PC-9 (cell line): ENCODE data around the gene IRS1. TPM values are rescaled to one million over a fixed set of nuclear protein-coding genes. Genes with fewer than 3 reads are reported as not detected.

ENCODE experiments used
- BruUV-seq: library from RNA; stranded (reverse); fragments of 400-500 nt; replicated peaks from 2 replicates; lab custom pipeline; 2021; lab: Mats Ljungman, UMichigan
- CTCF ChIA-PET: fragments of 300-600 bp; sonication (Branson Sonifier 250); formaldehyde crosslinking; loops from one replicate; lab custom pipeline; 2022; ENCODE audit warnings: antibody characterized with exemption; lab: Charles Lee
- POLR2A ChIA-PET: fragments of 300-600 bp; sonication (Branson Sonifier 250); formaldehyde crosslinking; loops from one replicate; lab custom pipeline; 2022; ENCODE audit warnings: antibody characterized with exemption; ENCODE audit not compliant: unreplicated experiment; lab: Charles Lee
- DNase-seq, 2 experiments: peaks; one replicate each; pipeline versions ENCODE4 v3.0.0 to v3.0.0-alpha.2; 2015 to 2022; ENCODE audit warnings: mixed read lengths in 1 of 2
- H2AFZ ChIP-seq: fragments of 200-600 bp; sonication (generic); 2 replicates; pipeline ENCODE4 v1.8.1; 2017; ENCODE audit warnings: antibody characterized with exemption
- H3F3A ChIP-seq: fragments of 200-600 bp; sonication (generic); 2 replicates; pipeline ENCODE4 v1.8.1; 2017; ENCODE audit warnings: antibody characterized with exemption, mild to moderate bottlenecking, low read depth; ENCODE audit not compliant: insufficient read depth
- H3K27ac ChIP-seq: fragments of 200-600 bp; sonication (generic); 2 replicates; pipeline ENCODE4 v1.6.1; 2016; ENCODE audit warnings: mixed run types
- H3K27me3 ChIP-seq: fragments of 200-600 bp; sonication (generic); 2 replicates; pipeline ENCODE4 v1.6.1; 2016; ENCODE audit warnings: low read depth, mixed run types; ENCODE audit not compliant: insufficient read depth
- H3K36me3 ChIP-seq: fragments of 200-600 bp; sonication (generic); 2 replicates; pipeline ENCODE4 v1.6.1; 2016; ENCODE audit warnings: low read depth, mixed run types
- H3K4me1 ChIP-seq: fragments of 200-600 bp; sonication (generic); replicated peaks from 2 replicates; pipeline ENCODE4 v1.6.1; 2016; ENCODE audit warnings: mixed run types; ENCODE audit not compliant: insufficient read depth
- H3K4me2 ChIP-seq: fragments of 200-600 bp; sonication (generic); 2 replicates; pipeline ENCODE4 v1.6.1; 2017; ENCODE audit warnings: mixed run types
- H3K4me3 ChIP-seq: fragments of 200-600 bp; sonication (generic); 2 replicates; pipeline ENCODE4 v1.6.1; 2016; ENCODE audit warnings: mixed run types
- H3K79me2 ChIP-seq: fragments of 200-600 bp; sonication (generic); 2 replicates; pipeline ENCODE4 v1.6.1; 2017; ENCODE audit warnings: low read depth, mixed run types
- H3K9me2 ChIP-seq: fragments of 200-600 bp; sonication (generic); 2 replicates; pipeline ENCODE4 v1.8.1; 2017; ENCODE audit warnings: mild to moderate bottlenecking; ENCODE audit not compliant: insufficient read depth
- H3K9me3 ChIP-seq: fragments of 200-600 bp; sonication (generic); 2 replicates; pipeline ENCODE4 v1.8.1; 2016; ENCODE audit warnings: low read depth; ENCODE audit not compliant: insufficient read depth
- H4K20me1 ChIP-seq: fragments of 200-600 bp; sonication (generic); 2 replicates; pipeline ENCODE4 v1.8.1; 2017; ENCODE audit not compliant: insufficient read depth
- EZH2 ChIP-seq: fragments of 200-600 bp; sonication (generic); IDR thresholded peaks from 2 replicates; pipeline ENCODE4 v1.8.0; 2017; ENCODE audit warnings: antibody characterized with exemption, low read depth
- intact Hi-C: fragments of 100-400 bp; cut with micrococcal nuclease; formaldehyde crosslinking; loops from one replicate; pipeline ENCODE4 v1.10.0; 2022; ENCODE audit not compliant: unreplicated experiment
- total RNA-seq: library from RNA; stranded (reverse); gene quantifications from 2 replicates; pipeline ENCODE4 v1.2.3, GENCODE V29; 2021
- TF ChIP-seq, protein P1 (sequence below): fragments of 200-600 bp; sonication (generic); conservative IDR thresholded peaks from 2 replicates; pipeline ENCODE4 v1.6.1; 2017; ENCODE audit warnings: mixed run types, antibody characterized with exemption, mild to moderate bottlenecking, moderate library complexity

IRS1 gene
- total RNA-seq, 1 experiment from 2014 or later, result 28.6 TPM

- TF ChIP-seq EZH2, result no peak
- TF ChIP-seq, protein P1, sequence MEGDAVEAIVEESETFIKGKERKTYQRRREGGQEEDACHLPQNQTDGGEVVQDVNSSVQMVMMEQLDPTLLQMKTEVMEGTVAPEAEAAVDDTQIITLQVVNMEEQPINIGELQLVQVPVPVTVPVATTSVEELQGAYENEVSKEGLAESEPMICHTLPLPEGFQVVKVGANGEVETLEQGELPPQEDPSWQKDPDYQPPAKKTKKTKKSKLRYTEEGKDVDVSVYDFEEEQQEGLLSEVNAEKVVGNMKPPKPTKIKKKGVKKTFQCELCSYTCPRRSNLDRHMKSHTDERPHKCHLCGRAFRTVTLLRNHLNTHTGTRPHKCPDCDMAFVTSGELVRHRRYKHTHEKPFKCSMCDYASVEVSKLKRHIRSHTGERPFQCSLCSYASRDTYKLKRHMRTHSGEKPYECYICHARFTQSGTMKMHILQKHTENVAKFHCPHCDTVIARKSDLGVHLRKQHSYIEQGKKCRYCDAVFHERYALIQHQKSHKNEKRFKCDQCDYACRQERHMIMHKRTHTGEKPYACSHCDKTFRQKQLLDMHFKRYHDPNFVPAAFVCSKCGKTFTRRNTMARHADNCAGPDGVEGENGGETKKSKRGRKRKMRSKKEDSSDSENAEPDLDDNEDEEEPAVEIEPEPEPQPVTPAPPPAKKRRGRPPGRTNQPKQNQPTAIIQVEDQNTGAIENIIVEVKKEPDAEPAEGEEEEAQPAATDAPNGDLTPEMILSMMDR, result no peak
- H3K4me2 ChIP-seq, result no peak overlapping the region
- 0 out of 2 replicates have a peak overlapping the region, but pooled peaks have one; percentile 16 for H3K27ac ChIP-seq
- no peaks in the 10 kb centered on the region for H3K9me3 ChIP-seq
- H3K36me3 ChIP-seq, result peaks cover 5% of the 10 kb centered on the region; the same call in 1 of the 2 replicates
- no TSS peak for BruUV-seq
- H3K79me2 ChIP-seq, result no peaks in the 10 kb centered on the region
- no peaks in the 10 kb centered on the region for H3K9me2 ChIP-seq
- ChIA-PET CTCF (no interaction called here), POLR2A (no interaction called here)
- DNase-seq, result no peak
- no peaks in the 10 kb centered on the region for H3K27me3 ChIP-seq
- H4K20me1 ChIP-seq, result no peaks in the 10 kb centered on the region
- no peaks in the 10 kb centered on the region for H3K4me1 ChIP-seq
- intact Hi-C loops, result loop anchor here (5.0 kb wide), 1 partner anchor 64 kb away; no protein-coding TSS in a partner anchor
- no peak overlapping the region for H3K4me3 ChIP-seq
- peaks cover 3% of the 10 kb centered on the region; the same call in 1 of the 2 replicates for H3F3A ChIP-seq
- no peak overlapping the region for H2AFZ ChIP-seq
Measured at GRCh38 chr2:226726546-226726945, 73.1 kb downstream of the IRS1 start.

- DNase-seq, result no peak
- Histone ChIP-seq H3K4me1 (no peaks in the 10 kb centered on the region), H3K27me3 (no peaks in the 10 kb centered on the region), H3K36me3 (no peaks in the 10 kb centered on the region), H2AFZ (no peak overlapping the region), H3K4me3 (no peak overlapping the region), H3K9me3 (no peaks in the 10 kb centered on the region), H3K27ac (no peak overlapping the region), H3F3A (peaks cover 3% of the 10 kb centered on the region; the same call in 1 of the 2 replicates), H3K79me2 (no peaks in the 10 kb centered on the region), H3K4me2 (no peak overlapping the region), H4K20me1 (no peaks in the 10 kb centered on the region), H3K9me2 (no peaks in the 10 kb centered on the region)
- CTCF ChIA-PET, result no interaction called here
- BruUV-seq, result no TSS peak
- intact Hi-C loops, result loop anchor here (5.0 kb wide), 1 partner anchor 63 kb away; no protein-coding TSS in a partner anchor
- POLR2A ChIA-PET, result no interaction called here
- no peak for TF ChIP-seq EZH2
- TF ChIP-seq, protein P1, result no peak
Measured at GRCh38 chr2:226725126-226725860, 74.3 kb downstream of the IRS1 start.

GRCh38 chr2:226721541-226721940, 78.1 kb downstream of the IRS1 start:
- intact Hi-C loops, result no loop called here
- Histone ChIP-seq H3K9me3 (no peaks in the 10 kb centered on the region), H3K4me3 (no peak overlapping the region), H2AFZ (no peak overlapping the region), H3K79me2 (no peaks in the 10 kb centered on the region), H3K9me2 (no peaks in the 10 kb centered on the region), H4K20me1 (no peaks in the 10 kb centered on the region), H3K4me2 (no peak overlapping the region), H3K4me1 (no peaks in the 10 kb centered on the region), H3K27ac (no peak overlapping the region), H3K36me3 (no peaks in the 10 kb centered on the region), H3K27me3 (no peaks in the 10 kb centered on the region), H3F3A (no peaks in the 10 kb centered on the region)
- DNase-seq, result no peak
- no peak for TF ChIP-seq EZH2
- TF ChIP-seq, protein P1, result no peak
- ChIA-PET POLR2A (no interaction called here), CTCF (no interaction called here)
- no TSS peak for BruUV-seq
